ENCODE data around the gene CCNL2. TPM values are rescaled to one million over a fixed set of nuclear protein-coding genes. Genes with fewer than 3 reads are reported as not detected.

Gene CCNL2
- total and polyA plus RNA-seq, 4 donors, result 46.4 to 170 (median 104) TPM

DNA sequence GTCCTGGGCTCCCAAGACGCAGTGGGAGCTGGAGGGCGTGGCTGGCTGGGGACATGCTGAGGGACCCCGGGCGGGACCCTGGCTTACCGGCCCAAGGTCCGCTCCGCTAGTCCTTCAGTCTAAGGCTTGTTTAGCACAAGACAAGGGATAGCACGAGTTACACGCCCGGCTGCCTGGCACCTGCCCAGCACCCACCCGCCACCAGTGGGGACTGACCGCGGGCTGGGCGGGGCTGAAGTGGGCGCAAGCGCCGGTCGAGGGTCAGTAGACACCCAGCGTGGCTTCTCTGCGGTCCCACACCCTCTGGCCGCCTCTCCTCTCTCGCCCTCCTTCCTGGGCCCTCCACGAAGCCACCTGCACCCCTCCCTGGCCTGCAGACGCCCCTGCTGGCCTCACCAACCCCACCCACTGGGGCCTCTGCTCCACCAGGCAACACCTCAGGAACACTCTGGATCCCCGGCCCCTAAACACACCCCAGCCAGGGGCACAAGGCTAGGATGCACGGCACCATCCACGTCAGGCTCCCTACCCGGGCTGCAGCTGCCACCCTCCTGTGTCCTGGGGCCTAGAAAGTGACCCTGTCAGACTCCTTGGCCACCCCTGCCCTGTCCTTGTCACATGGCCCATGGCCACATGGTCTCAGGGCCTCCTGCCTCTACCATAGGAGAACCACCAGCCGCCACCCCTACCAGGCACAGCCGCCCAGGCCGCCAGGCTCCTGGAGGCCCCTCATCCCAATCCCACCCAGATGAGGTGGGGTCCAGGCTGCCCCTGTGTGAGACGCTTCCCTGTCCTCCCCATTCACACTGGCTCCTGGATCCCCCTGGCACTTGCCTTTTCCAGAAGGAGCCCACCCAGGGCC lies 62.0 kb downstream of the CCNL2 start:
- no peak for DNase-seq (ENCODE audit: low spot score)
- WGBS, result 96% methylated on average over 32 of the region's 32 CpGs
- H3K9ac ChIP-seq (ENCODE audit: low read depth in 1 of 2, low read length in 2 of 2), result no peak overlapping the region
- H3K9me3 ChIP-seq (ENCODE audit: control insufficient read depth in 4 of 4, low read length in 3 of 4), result no peaks in the 10 kb centered on the region
- no peak overlapping the region for H3K27ac ChIP-seq (ENCODE audit: low read depth in 1 of 2, low read length in 2 of 2)
- TF ChIP-seq, protein P1, sequence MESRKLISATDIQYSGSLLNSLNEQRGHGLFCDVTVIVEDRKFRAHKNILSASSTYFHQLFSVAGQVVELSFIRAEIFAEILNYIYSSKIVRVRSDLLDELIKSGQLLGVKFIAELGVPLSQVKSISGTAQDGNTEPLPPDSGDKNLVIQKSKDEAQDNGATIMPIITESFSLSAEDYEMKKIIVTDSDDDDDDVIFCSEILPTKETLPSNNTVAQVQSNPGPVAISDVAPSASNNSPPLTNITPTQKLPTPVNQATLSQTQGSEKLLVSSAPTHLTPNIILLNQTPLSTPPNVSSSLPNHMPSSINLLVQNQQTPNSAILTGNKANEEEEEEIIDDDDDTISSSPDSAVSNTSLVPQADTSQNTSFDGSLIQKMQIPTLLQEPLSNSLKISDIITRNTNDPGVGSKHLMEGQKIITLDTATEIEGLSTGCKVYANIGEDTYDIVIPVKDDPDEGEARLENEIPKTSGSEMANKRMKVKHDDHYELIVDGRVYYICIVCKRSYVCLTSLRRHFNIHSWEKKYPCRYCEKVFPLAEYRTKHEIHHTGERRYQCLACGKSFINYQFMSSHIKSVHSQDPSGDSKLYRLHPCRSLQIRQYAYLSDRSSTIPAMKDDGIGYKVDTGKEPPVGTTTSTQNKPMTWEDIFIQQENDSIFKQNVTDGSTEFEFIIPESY (IDR thresholded peaks at IDR 0.05), result no peak
- TF ChIP-seq FOXA1 (IDR thresholded peaks at IDR 0.05) (no peak), HNF4G (IDR thresholded peaks at IDR 0.05) (no peak), GABPA (IDR thresholded peaks at IDR 0.05 in 1 of 2, conservative IDR thresholded peaks at IDR 0.05 in 1 of 2) (no peak), FOXA2 (IDR thresholded peaks at IDR 0.05) (no peak), RXRA (IDR thresholded peaks at IDR 0.05) (no peak), EGR1 (IDR thresholded peaks at IDR 0.05; ENCODE audit: low read depth in 2 of 2) (no peak), RAD21 (IDR thresholded peaks at IDR 0.05) (no peak), SP1 (IDR thresholded peaks at IDR 0.05) (no peak)
- TF ChIP-seq, protein P2, sequence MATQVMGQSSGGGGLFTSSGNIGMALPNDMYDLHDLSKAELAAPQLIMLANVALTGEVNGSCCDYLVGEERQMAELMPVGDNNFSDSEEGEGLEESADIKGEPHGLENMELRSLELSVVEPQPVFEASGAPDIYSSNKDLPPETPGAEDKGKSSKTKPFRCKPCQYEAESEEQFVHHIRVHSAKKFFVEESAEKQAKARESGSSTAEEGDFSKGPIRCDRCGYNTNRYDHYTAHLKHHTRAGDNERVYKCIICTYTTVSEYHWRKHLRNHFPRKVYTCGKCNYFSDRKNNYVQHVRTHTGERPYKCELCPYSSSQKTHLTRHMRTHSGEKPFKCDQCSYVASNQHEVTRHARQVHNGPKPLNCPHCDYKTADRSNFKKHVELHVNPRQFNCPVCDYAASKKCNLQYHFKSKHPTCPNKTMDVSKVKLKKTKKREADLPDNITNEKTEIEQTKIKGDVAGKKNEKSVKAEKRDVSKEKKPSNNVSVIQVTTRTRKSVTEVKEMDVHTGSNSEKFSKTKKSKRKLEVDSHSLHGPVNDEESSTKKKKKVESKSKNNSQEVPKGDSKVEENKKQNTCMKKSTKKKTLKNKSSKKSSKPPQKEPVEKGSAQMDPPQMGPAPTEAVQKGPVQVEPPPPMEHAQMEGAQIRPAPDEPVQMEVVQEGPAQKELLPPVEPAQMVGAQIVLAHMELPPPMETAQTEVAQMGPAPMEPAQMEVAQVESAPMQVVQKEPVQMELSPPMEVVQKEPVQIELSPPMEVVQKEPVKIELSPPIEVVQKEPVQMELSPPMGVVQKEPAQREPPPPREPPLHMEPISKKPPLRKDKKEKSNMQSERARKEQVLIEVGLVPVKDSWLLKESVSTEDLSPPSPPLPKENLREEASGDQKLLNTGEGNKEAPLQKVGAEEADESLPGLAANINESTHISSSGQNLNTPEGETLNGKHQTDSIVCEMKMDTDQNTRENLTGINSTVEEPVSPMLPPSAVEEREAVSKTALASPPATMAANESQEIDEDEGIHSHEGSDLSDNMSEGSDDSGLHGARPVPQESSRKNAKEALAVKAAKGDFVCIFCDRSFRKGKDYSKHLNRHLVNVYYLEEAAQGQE (IDR thresholded peaks at IDR 0.05), result no peak
- H3K4me1 ChIP-seq (ENCODE audit: control insufficient read depth in 4 of 4, insufficient read depth in 4 of 4, low read length in 3 of 4), result peaks cover 5 to 17% (median 11%) of the 10 kb centered on the region in 4 donors
- H3K36me3 ChIP-seq (ENCODE audit: control insufficient read depth in 4 of 4, insufficient read depth in 3 of 4, low read depth in 1 of 4, low read length in 3 of 4), result peaks cover 0 to 31% (median 15%) of the 10 kb centered on the region in 4 donors
- H3K4me3 ChIP-seq (ENCODE audit: low read depth in 1 of 3, low read length in 3 of 3), result no peak overlapping the region
- H3K27me3 ChIP-seq (ENCODE audit: control insufficient read depth in 4 of 4, insufficient read depth in 4 of 4, low read length in 3 of 4), result no peaks in the 10 kb centered on the region

DNA sequence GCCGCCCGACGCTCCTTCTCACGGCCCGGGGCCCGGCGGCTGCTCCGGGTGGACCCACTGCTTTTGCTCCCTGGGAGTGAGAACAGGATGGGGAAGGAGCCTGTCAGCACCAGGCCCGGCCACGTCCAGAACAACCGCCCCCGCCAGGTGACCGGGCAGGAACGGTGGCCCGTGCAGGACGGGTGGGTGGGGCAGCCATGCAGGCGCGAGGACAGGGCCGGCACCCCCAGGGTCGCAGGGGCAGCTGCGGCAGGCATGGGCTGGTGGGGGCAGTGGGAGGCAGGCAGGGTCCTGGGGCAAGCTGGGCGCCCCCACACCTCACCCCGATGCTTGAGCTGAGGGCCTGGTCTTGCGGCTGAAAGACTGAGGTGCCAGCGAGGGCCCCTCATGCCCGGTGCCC lies 62.7 kb downstream of the CCNL2 start:
- DNase-seq (ENCODE audit: low spot score), result no peak
- 96% methylated on average over 26 of the region's 26 CpGs for WGBS
- TF ChIP-seq FOXA1 (IDR thresholded peaks at IDR 0.05) (no peak), EGR1 (IDR thresholded peaks at IDR 0.05; ENCODE audit: low read depth in 2 of 2) (no peak), GABPA (IDR thresholded peaks at IDR 0.05 in 1 of 2, conservative IDR thresholded peaks at IDR 0.05 in 1 of 2) (no peak), TAF1 (conservative IDR thresholded peaks at IDR 0.05) (no peak), NR2F2 (IDR thresholded peaks at IDR 0.05) (no peak), JUND (IDR thresholded peaks at IDR 0.05) (no peak), YY1 (IDR thresholded peaks at IDR 0.05) (no peak), RAD21 (IDR thresholded peaks at IDR 0.05) (no peak), RXRA (IDR thresholded peaks at IDR 0.05) (no peak), HNF4G (IDR thresholded peaks at IDR 0.05) (no peak), FOXA2 (IDR thresholded peaks at IDR 0.05) (no peak), HNF4A (conservative IDR thresholded peaks at IDR 0.05) (no peak)
- TF ChIP-seq, protein P3, sequence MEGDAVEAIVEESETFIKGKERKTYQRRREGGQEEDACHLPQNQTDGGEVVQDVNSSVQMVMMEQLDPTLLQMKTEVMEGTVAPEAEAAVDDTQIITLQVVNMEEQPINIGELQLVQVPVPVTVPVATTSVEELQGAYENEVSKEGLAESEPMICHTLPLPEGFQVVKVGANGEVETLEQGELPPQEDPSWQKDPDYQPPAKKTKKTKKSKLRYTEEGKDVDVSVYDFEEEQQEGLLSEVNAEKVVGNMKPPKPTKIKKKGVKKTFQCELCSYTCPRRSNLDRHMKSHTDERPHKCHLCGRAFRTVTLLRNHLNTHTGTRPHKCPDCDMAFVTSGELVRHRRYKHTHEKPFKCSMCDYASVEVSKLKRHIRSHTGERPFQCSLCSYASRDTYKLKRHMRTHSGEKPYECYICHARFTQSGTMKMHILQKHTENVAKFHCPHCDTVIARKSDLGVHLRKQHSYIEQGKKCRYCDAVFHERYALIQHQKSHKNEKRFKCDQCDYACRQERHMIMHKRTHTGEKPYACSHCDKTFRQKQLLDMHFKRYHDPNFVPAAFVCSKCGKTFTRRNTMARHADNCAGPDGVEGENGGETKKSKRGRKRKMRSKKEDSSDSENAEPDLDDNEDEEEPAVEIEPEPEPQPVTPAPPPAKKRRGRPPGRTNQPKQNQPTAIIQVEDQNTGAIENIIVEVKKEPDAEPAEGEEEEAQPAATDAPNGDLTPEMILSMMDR (IDR thresholded peaks at IDR 0.05; ENCODE audit: low read depth, low read length, missing input control), result no peak
- TF ChIP-seq, protein P1 (IDR thresholded peaks at IDR 0.05), result no peak
- TF ChIP-seq, protein P2 (IDR thresholded peaks at IDR 0.05), result no peak
- TF ChIP-seq, protein P4, sequence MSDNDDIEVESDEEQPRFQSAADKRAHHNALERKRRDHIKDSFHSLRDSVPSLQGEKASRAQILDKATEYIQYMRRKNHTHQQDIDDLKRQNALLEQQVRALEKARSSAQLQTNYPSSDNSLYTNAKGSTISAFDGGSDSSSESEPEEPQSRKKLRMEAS (IDR thresholded peaks at IDR 0.05), result no peak

More for the DNA sequence above, 62.7 kb downstream of the CCNL2 start:
- Histone ChIP-seq H3K9me3 (ENCODE audit: control insufficient read depth in 4 of 4, low read length in 3 of 4) (no peaks in the 10 kb centered on the region), H3K4me3 (ENCODE audit: low read depth in 1 of 3, low read length in 3 of 3) (no peak overlapping the region), H3K9ac (ENCODE audit: low read depth in 1 of 2, low read length in 2 of 2) (no peak overlapping the region), H3K36me3 (ENCODE audit: control insufficient read depth in 4 of 4, insufficient read depth in 3 of 4, low read depth in 1 of 4, low read length in 3 of 4) (peaks cover 0 to 29% (median 15%) of the 10 kb centered on the region in 4 donors), H3K27me3 (ENCODE audit: control insufficient read depth in 4 of 4, insufficient read depth in 4 of 4, low read length in 3 of 4) (no peaks in the 10 kb centered on the region), H3K27ac (ENCODE audit: low read depth in 1 of 2, low read length in 2 of 2) (no peak overlapping the region), H3K4me1 (ENCODE audit: control insufficient read depth in 4 of 4, insufficient read depth in 4 of 4, low read length in 3 of 4) (peaks cover 6 to 21% (median 14%) of the 10 kb centered on the region in 4 donors)
